ENCODE measurements around the gene AUTS2. TPM values are rescaled to one million over a fixed set of nuclear protein-coding genes. Genes with fewer than 3 reads are reported as not detected.

AUTS2 gene
- total and polyA plus RNA-seq, 10 of the 15 experiments (the other 5 are each of a cell fraction or from before 2014, with no cell fraction given) = 6.4 to 55.6 (median 21.6) TPM

DNA sequence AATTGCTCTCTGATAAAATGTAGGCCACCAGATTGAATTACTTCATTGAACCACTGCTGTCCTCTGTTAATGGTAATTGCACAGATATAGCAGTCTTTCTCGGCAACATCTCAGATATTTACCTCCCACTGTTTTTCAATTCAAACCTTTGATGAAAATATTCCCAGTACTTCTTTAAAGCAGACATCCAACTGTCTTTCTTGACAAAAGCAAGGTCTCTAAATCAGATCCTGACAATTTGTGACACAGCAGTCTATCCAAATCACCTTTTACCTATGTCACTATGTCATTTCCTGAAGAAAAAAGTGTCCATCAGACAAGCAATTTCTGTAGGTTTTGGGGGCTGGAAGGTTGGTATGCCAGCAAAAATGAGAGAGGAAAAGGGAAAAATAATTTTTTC is 555.7 kb downstream of the AUTS2 start:
- RAD21 ChIA-PET (ENCODE audit: unreplicated experiment) = no interaction called here
- no peak for DNase-seq (ENCODE audit: low read depth, low spot score)
- H3K9me3 ChIP-seq (replicated peaks; ENCODE audit: control insufficient read depth, insufficient read depth, low read length) = no peaks in the 10 kb centered on the region; the same call in 2 of the 3 replicates
- H3K4me3 ChIP-seq = no peak overlapping the region
- no peaks in the 10 kb centered on the region for H3K36me3 ChIP-seq (ENCODE audit: control insufficient read depth in 2 of 2, insufficient read depth in 2 of 2, low read length in 1 of 2)
- SMC1A ChIA-PET (ENCODE audit: uncharacterized antibody, unreplicated experiment) = no interaction called here
- CTCF ChIA-PET = interaction anchor here (0.5 kb wide), 1 partner anchor 1007 kb away, joined by 3 read pairs; no protein-coding TSS in a partner anchor
- H3K79me2 ChIP-seq (ENCODE audit: control insufficient read depth, insufficient read depth, low read length) = no peaks in the 10 kb centered on the region
- WGBS (ENCODE audit: insufficient coverage, insufficient replicate concordance, low lambda C conversion rate, missing lambda C conversion rate) = 100% methylated on average over 1 of the region's 1 CpG
- H3K27ac ChIP-seq (ENCODE audit: control insufficient read depth, insufficient read depth) = no peak overlapping the region
- FAIRE-seq = no peak
- no peaks in the 10 kb centered on the region for H4K20me1 ChIP-seq (ENCODE audit: control insufficient read depth, insufficient read depth)
- in situ Hi-C loops (cut with MboI) = no loop called here
- no peak for ATAC-seq
- no TSS peak for BruUV-seq (replicated peaks)
- H3K4me2 ChIP-seq (ENCODE audit: control insufficient read depth, insufficient read depth) = no peak overlapping the region
- intact Hi-C loops (cut with micrococcal nuclease; ENCODE audit: unreplicated experiment) = no loop called here
- no peaks in the 10 kb centered on the region for H3K4me1 ChIP-seq (ENCODE audit: control insufficient read depth, insufficient read depth, low read length)
- H3K27me3 ChIP-seq (replicated peaks in 1 of 2; ENCODE audit: control insufficient read depth in 2 of 2, insufficient read depth in 2 of 2, low read length in 1 of 2) = no peaks in the 10 kb centered on the region
- POLR2A ChIA-PET = no interaction called here
- H3K9ac ChIP-seq (ENCODE audit: control insufficient read depth, insufficient read depth, low read length) = no peak overlapping the region
- no peak overlapping the region for H2AFZ ChIP-seq (ENCODE audit: control insufficient read depth, low read depth, low read length)
- TF ChIP-seq MXI1 (IDR thresholded peaks at IDR 0.05; ENCODE audit: low read depth, low read length) (no peak), HDAC6 (IDR thresholded peaks at IDR 0.05; ENCODE audit: unreplicated experiment) (no peak), ZNF274 (IDR thresholded peaks at IDR 0.05; ENCODE audit: insufficient read depth, insufficient read length) (no peak), SUZ12 (IDR thresholded peaks at IDR 0.05; ENCODE audit: unreplicated experiment) (no peak), DPF2 (IDR thresholded peaks at IDR 0.05) (no peak), STAT3 (IDR thresholded peaks at IDR 0.05; ENCODE audit: low read depth, low read length) (no peak), ZNF384 (IDR thresholded peaks at IDR 0.05; ENCODE audit: borderline replicate concordance, low read depth, low read length) (no peak), SRF (IDR thresholded peaks at IDR 0.05; ENCODE audit: low read depth in 2 of 2, low read length in 2 of 2) (no peak), RAD51 (IDR thresholded peaks at IDR 0.05) (no peak), ZNF207 (IDR thresholded peaks at IDR 0.05; ENCODE audit: borderline replicate concordance) (no peak), ZNF217 (IDR thresholded peaks at IDR 0.05) (no peak), NRF1 (conservative IDR thresholded peaks at IDR 0.05; ENCODE audit: low read depth, low read length) (no peak)
- TF ChIP-seq, protein P1, sequence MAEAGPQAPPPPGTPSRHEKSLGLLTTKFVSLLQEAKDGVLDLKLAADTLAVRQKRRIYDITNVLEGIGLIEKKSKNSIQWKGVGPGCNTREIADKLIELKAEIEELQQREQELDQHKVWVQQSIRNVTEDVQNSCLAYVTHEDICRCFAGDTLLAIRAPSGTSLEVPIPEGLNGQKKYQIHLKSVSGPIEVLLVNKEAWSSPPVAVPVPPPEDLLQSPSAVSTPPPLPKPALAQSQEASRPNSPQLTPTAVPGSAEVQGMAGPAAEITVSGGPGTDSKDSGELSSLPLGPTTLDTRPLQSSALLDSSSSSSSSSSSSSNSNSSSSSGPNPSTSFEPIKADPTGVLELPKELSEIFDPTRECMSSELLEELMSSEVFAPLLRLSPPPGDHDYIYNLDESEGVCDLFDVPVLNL (IDR thresholded peaks at IDR 0.05; ENCODE audit: low read depth, low read length) = no peak
- TF ChIP-seq, protein P2, sequence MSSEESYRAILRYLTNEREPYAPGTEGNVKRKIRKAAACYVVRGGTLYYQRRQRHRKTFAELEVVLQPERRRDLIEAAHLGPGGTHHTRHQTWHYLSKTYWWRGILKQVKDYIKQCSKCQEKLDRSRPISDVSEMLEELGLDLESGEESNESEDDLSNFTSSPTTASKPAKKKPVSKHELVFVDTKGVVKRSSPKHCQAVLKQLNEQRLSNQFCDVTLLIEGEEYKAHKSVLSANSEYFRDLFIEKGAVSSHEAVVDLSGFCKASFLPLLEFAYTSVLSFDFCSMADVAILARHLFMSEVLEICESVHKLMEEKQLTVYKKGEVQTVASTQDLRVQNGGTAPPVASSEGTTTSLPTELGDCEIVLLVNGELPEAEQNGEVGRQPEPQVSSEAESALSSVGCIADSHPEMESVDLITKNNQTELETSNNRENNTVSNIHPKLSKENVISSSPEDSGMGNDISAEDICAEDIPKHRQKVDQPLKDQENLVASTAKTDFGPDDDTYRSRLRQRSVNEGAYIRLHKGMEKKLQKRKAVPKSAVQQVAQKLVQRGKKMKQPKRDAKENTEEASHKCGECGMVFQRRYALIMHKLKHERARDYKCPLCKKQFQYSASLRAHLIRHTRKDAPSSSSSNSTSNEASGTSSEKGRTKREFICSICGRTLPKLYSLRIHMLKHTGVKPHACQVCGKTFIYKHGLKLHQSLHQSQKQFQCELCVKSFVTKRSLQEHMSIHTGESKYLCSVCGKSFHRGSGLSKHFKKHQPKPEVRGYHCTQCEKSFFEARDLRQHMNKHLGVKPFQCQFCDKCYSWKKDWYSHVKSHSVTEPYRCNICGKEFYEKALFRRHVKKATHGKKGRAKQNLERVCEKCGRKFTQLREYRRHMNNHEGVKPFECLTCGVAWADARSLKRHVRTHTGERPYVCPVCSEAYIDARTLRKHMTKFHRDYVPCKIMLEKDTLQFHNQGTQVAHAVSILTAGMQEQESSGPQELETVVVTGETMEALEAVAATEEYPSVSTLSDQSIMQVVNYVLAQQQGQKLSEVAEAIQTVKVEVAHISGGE (CRISPR knock-in tag; IDR thresholded peaks at IDR 0.05) = no peak
- TF ChIP-seq, protein P3, sequence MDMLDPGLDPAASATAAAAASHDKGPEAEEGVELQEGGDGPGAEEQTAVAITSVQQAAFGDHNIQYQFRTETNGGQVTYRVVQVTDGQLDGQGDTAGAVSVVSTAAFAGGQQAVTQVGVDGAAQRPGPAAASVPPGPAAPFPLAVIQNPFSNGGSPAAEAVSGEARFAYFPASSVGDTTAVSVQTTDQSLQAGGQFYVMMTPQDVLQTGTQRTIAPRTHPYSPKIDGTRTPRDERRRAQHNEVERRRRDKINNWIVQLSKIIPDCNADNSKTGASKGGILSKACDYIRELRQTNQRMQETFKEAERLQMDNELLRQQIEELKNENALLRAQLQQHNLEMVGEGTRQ (IDR thresholded peaks at IDR 0.05; ENCODE audit: borderline replicate concordance, low read depth, low read length) = no peak
- TF ChIP-seq, protein P4, sequence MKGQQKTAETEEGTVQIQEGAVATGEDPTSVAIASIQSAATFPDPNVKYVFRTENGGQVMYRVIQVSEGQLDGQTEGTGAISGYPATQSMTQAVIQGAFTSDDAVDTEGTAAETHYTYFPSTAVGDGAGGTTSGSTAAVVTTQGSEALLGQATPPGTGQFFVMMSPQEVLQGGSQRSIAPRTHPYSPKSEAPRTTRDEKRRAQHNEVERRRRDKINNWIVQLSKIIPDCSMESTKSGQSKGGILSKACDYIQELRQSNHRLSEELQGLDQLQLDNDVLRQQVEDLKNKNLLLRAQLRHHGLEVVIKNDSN (IDR thresholded peaks at IDR 0.05; ENCODE audit: borderline replicate concordance, extremely low read length, insufficient read depth, low read depth, low read length) = no peak

Measured in GM12878 (cell line).